ENCODE data around the gene PCSK2.

Gene PCSK2

DNA sequence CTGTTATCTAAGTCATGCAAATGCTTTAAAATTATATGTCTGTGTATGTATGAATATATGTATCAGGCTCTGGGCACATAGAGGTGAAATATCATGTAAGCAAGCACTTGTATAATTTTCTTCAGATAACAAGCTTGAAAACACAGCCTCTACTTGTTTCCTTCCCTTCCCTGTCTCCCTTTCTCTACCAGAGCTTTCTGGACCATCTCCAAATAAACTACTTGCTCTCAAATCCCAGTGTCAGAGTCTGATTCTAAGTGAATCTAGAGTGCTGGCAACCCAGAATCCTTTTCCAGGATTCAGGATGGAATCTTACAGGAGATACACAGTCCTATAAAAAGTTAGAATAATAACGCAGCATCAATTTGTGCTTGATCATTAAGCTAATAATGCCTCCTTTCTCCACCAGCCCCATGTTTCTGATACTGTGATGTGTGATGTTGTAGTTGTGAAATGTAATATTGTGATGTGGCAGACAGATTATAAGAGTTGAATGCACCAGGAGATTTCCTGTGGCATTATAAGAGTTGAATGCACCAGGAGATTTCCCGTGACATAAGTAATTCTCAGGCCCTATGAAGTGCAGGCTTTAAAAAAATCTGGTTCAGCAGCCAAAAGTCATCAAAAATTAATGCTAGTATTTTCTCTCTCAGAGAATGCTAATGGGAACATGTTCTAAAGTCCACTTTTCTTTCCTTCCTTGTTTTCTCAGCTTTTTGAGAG is 89.6 kb downstream of the PCSK2 start:
- no peak for DNase-seq (ENCODE audit: insufficient read length, low spot score)
- FAIRE-seq, result no peak
- no peak for TF ChIP-seq PAX5 (IDR thresholded peaks at IDR 0.05; ENCODE audit: insufficient read depth, low read length, severe bottlenecking)
- no peak for TF ChIP-seq POU2F2 (IDR thresholded peaks at IDR 0.05; ENCODE audit: low read depth, low read length)

DNA sequence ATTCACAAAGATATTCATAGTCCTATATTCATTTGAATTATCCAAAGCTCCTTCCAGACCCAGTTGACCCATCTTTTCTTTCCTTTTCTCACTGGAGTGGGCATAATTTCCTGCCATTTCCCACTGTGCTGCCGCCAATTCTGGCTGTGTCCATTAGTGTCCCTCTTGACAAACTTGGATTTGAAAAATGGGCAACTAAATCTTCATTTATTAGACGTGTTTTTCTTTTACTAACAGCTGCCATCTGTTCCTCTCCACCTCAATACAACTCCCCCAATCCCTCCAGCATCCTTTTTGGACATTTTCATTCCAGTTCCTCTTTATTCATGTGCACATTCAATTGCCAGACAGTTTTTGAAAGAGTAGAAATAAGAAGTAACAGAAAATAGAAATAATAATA is 90.5 kb downstream of the PCSK2 start:
- FAIRE-seq (no peak), DNase-seq (ENCODE audit: insufficient read length, low spot score) (no peak)
- TF ChIP-seq SPI1 (IDR thresholded peaks at IDR 0.05; ENCODE audit: low read depth, low read length) (no peak), TAF1 (IDR thresholded peaks at IDR 0.05; ENCODE audit: low read depth, low read length) (no peak), POU2F2 (IDR thresholded peaks at IDR 0.05; ENCODE audit: low read depth, low read length) (no peak), POLR2AphosphoS5 (IDR thresholded peaks at IDR 0.05; ENCODE audit: low read depth, low read length) (no peak), POLR2A (IDR thresholded peaks at IDR 0.05; ENCODE audit: low read depth, low read length) (no peak), PAX5 (IDR thresholded peaks at IDR 0.05; ENCODE audit: insufficient read depth, low read length, severe bottlenecking) (no peak)

GRCh38 chr20:17320456-17320855 is 93.6 kb downstream of the PCSK2 start:
- TF ChIP-seq POU2F2 (IDR thresholded peaks at IDR 0.05; ENCODE audit: low read depth, low read length), result no peak
- no peak for TF ChIP-seq SPI1 (IDR thresholded peaks at IDR 0.05; ENCODE audit: low read depth, low read length)
- TF ChIP-seq TAF1 (IDR thresholded peaks at IDR 0.05; ENCODE audit: low read depth, low read length), result no peak
- TF ChIP-seq POLR2AphosphoS5 (IDR thresholded peaks at IDR 0.05; ENCODE audit: low read depth, low read length), result no peak
- no peak for TF ChIP-seq PAX5 (IDR thresholded peaks at IDR 0.05; ENCODE audit: insufficient read depth, low read length, severe bottlenecking)
- TF ChIP-seq POLR2A (IDR thresholded peaks at IDR 0.05; ENCODE audit: low read depth, low read length), result no peak
- no peak for DNase-seq (ENCODE audit: insufficient read length, low spot score)
- FAIRE-seq, result no peak

GRCh38 chr20:17326096-17326495 is 99.3 kb downstream of the PCSK2 start:
- no peak for FAIRE-seq
- no peak for TF ChIP-seq POLR2A (IDR thresholded peaks at IDR 0.05; ENCODE audit: low read depth, low read length)

GRCh38 chr20:17327185-17328148 is 100.6 kb downstream of the PCSK2 start:
- DNase-seq (ENCODE audit: insufficient read length, low spot score), result no peak
- FAIRE-seq, result no peak

More at GRCh38 chr20:17326096-17326495, 99.3 kb downstream of the PCSK2 start:
- no peak for DNase-seq (ENCODE audit: insufficient read length, low spot score)

GRCh38 chr20:17334932-17335331 is 108.1 kb downstream of the PCSK2 start:
- no peak for DNase-seq (ENCODE audit: insufficient read length, low spot score)
- no peak for FAIRE-seq
- TF ChIP-seq TAF1 (IDR thresholded peaks at IDR 0.05; ENCODE audit: low read depth, low read length) (no peak), SPI1 (IDR thresholded peaks at IDR 0.05; ENCODE audit: low read depth, low read length) (no peak), PAX5 (IDR thresholded peaks at IDR 0.05; ENCODE audit: insufficient read depth, low read length, severe bottlenecking) (no peak), POLR2AphosphoS5 (IDR thresholded peaks at IDR 0.05; ENCODE audit: low read depth, low read length) (no peak), POU2F2 (IDR thresholded peaks at IDR 0.05; ENCODE audit: low read depth, low read length) (no peak), POLR2A (IDR thresholded peaks at IDR 0.05; ENCODE audit: low read depth, low read length) (no peak)

More at GRCh38 chr20:17327185-17328148, 100.6 kb downstream of the PCSK2 start:
- TF ChIP-seq TAF1 (IDR thresholded peaks at IDR 0.05; ENCODE audit: low read depth, low read length) (no peak), POLR2A (IDR thresholded peaks at IDR 0.05; ENCODE audit: low read depth, low read length) (no peak), SPI1 (IDR thresholded peaks at IDR 0.05; ENCODE audit: low read depth, low read length) (no peak), POU2F2 (IDR thresholded peaks at IDR 0.05; ENCODE audit: low read depth, low read length) (no peak), POLR2AphosphoS5 (IDR thresholded peaks at IDR 0.05; ENCODE audit: low read depth, low read length) (no peak), PAX5 (IDR thresholded peaks at IDR 0.05; ENCODE audit: insufficient read depth, low read length, severe bottlenecking) (no peak)

GRCh38 chr20:17339000-17339399 is 112.2 kb downstream of the PCSK2 start:
- no peak for TF ChIP-seq TAF1 (IDR thresholded peaks at IDR 0.05; ENCODE audit: low read depth, low read length)
- no peak for TF ChIP-seq POLR2AphosphoS5 (IDR thresholded peaks at IDR 0.05; ENCODE audit: low read depth, low read length)
- no peak for TF ChIP-seq PAX5 (IDR thresholded peaks at IDR 0.05; ENCODE audit: insufficient read depth, low read length, severe bottlenecking)
- no peak for TF ChIP-seq POLR2A (IDR thresholded peaks at IDR 0.05; ENCODE audit: low read depth, low read length)
- FAIRE-seq, result no peak
- no peak for DNase-seq (ENCODE audit: insufficient read length, low spot score)

GRCh38 chr20:17343091-17343490 is 116.3 kb downstream of the PCSK2 start:
- DNase-seq (ENCODE audit: insufficient read length, low spot score) (no peak), FAIRE-seq (no peak)
- no peak for TF ChIP-seq POU2F2 (IDR thresholded peaks at IDR 0.05; ENCODE audit: low read depth, low read length)
- TF ChIP-seq POLR2A (IDR thresholded peaks at IDR 0.05; ENCODE audit: low read depth, low read length), result no peak
- no peak for TF ChIP-seq PAX5 (IDR thresholded peaks at IDR 0.05; ENCODE audit: insufficient read depth, low read length, severe bottlenecking)
- TF ChIP-seq SPI1 (IDR thresholded peaks at IDR 0.05; ENCODE audit: low read depth, low read length), result no peak
- TF ChIP-seq POLR2AphosphoS5 (IDR thresholded peaks at IDR 0.05; ENCODE audit: low read depth, low read length), result no peak

DNA sequence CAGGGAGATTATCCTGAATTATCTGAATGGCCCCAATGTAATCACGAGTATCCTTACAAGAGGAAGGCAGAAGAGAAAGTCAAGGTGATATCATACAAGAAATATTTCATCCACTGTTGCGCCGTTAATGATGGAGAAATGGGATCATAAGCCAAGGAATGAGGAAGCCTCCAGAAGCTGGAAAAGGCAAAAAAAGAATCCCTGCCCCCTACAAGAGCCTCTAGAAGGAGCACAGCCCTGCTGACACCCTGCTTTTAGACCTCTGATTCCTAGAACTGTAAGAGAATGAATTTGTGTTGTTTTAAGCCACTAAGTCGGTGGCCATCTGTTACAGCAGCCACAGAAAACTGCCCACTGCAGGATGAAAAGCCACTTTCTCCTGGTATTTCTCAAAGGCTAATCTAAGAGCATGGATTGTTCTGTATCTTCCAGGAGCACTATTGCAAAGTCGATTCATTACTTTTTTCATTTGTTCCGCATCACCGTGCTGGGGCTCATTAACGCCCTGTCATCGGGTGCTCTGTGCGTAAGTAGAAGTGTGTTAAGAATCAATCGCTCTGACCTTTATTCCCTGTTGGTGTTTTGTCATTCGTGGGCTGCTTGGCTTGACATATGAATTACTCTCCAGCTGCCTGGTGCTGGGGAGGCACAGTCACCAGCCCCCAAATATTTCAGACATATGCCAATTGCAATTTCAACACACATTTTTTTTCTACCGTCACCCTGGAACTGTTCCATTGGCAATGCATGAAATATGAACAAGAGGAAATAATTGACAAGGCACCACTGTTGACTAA is 117.0 kb downstream of the PCSK2 start:
- DNase-seq (ENCODE audit: insufficient read length, low spot score) (no peak), FAIRE-seq (no peak)
- TF ChIP-seq POLR2AphosphoS5 (IDR thresholded peaks at IDR 0.05; ENCODE audit: low read depth, low read length) (no peak), TAF1 (IDR thresholded peaks at IDR 0.05; ENCODE audit: low read depth, low read length) (no peak), SPI1 (IDR thresholded peaks at IDR 0.05; ENCODE audit: low read depth, low read length) (no peak), PAX5 (IDR thresholded peaks at IDR 0.05; ENCODE audit: insufficient read depth, low read length, severe bottlenecking) (no peak), POLR2A (IDR thresholded peaks at IDR 0.05; ENCODE audit: low read depth, low read length) (no peak), POU2F2 (IDR thresholded peaks at IDR 0.05; ENCODE audit: low read depth, low read length) (no peak)

All from GM12891 (cell line).